ENCODE measurements around the gene GCK.
"Not testable (repeated sequence)": the region's sequence is repeated elsewhere in the genome, so short reads cannot be mapped to it uniquely, and the experiment has no call there.

Gene GCK

GRCh38 chr7:44187636-44188416 is 1.4 kb downstream of the GCK start:
- no peak for DNase-seq
- Mint-ChIP-seq H3K4me1 (no peaks in the 10 kb centered on the region), H3K4me3 (no peak overlapping the region), H3K27me3 (peaks cover 19% of the 10 kb centered on the region), H3K27ac (no peak overlapping the region), H3K36me3 (no peaks in the 10 kb centered on the region), H3K9me3 (peaks cover 4% of the 10 kb centered on the region)
- CTCF ChIA-PET = no interaction called here

- no peaks in the 10 kb centered on the region for H3K4me1 Mint-ChIP-seq
- CTCF ChIA-PET = no interaction called here
- DNase-seq = no peak
- no peak overlapping the region for H3K4me3 Mint-ChIP-seq
- no peaks in the 10 kb centered on the region for H3K36me3 Mint-ChIP-seq
- peaks cover 17% of the 10 kb centered on the region for H3K27me3 Mint-ChIP-seq
- no peak overlapping the region for H3K27ac Mint-ChIP-seq
- peaks cover 14% of the 10 kb centered on the region for H3K9me3 Mint-ChIP-seq
These were observed 2.5 kb downstream of the GCK start for GRCh38 chr7:44186736-44187135.

- peaks cover 17% of the 10 kb centered on the region for H3K27me3 Mint-ChIP-seq
- no peaks in the 10 kb centered on the region for H3K4me1 Mint-ChIP-seq
- H3K9me3 Mint-ChIP-seq = peaks cover 14% of the 10 kb centered on the region
- DNase-seq = no peak
- H3K27ac Mint-ChIP-seq = no peak overlapping the region
- CTCF ChIA-PET = no interaction called here
- no peak overlapping the region for H3K4me3 Mint-ChIP-seq
- no peaks in the 10 kb centered on the region for H3K36me3 Mint-ChIP-seq
These were observed 3.5 kb downstream of the GCK start for GRCh38 chr7:44185729-44186128.

GRCh38 chr7:44184873-44185446 is 4.3 kb downstream of the GCK start:
- no peak for DNase-seq
- H3K36me3 Mint-ChIP-seq = no peaks in the 10 kb centered on the region
- peaks cover 14% of the 10 kb centered on the region for H3K9me3 Mint-ChIP-seq
- H3K4me1 Mint-ChIP-seq = no peaks in the 10 kb centered on the region
- no peak overlapping the region for H3K4me3 Mint-ChIP-seq
- H3K27me3 Mint-ChIP-seq = peaks cover 17% of the 10 kb centered on the region
- no peak overlapping the region for H3K27ac Mint-ChIP-seq
- CTCF ChIA-PET = no interaction called here

GRCh38 chr7:44184206-44184872 is 4.9 kb downstream of the GCK start:
- no peak for DNase-seq
- Mint-ChIP-seq H3K27me3 (peaks cover 17% of the 10 kb centered on the region), H3K4me3 (no peak overlapping the region), H3K9me3 (peaks cover 14% of the 10 kb centered on the region), H3K4me1 (no peaks in the 10 kb centered on the region), H3K27ac (no peak overlapping the region), H3K36me3 (no peaks in the 10 kb centered on the region)
- CTCF ChIA-PET = no interaction called here

- Mint-ChIP-seq H3K36me3 (no peaks in the 10 kb centered on the region), H3K4me1 (no peaks in the 10 kb centered on the region), H3K9me3 (peaks cover 14% of the 10 kb centered on the region), H3K27ac (no peak overlapping the region), H3K4me3 (no peak overlapping the region), H3K27me3 (peaks cover 17% of the 10 kb centered on the region)
- DNase-seq = no peak
- CTCF ChIA-PET = interaction anchor here (0.6 kb wide), 1 partner anchor 1057 kb away, joined by 3 read pairs; no protein-coding TSS in a partner anchor
These were observed 5.9 kb downstream of the GCK start for GRCh38 chr7:44183386-44183785.

- peaks cover 19% of the 10 kb centered on the region for H3K27me3 Mint-ChIP-seq
- H3K4me1 Mint-ChIP-seq = no peaks in the 10 kb centered on the region
- H3K36me3 Mint-ChIP-seq = no peaks in the 10 kb centered on the region
- CTCF ChIA-PET = interaction anchor here (0.6 kb wide), 1 partner anchor 1057 kb away, joined by 3 read pairs; no protein-coding TSS in a partner anchor
- H3K27ac Mint-ChIP-seq = no peak overlapping the region
- H3K9me3 Mint-ChIP-seq = peaks cover 14% of the 10 kb centered on the region
- no peak overlapping the region for H3K4me3 Mint-ChIP-seq
- no peak for DNase-seq
These were observed 6.4 kb downstream of the GCK start for GRCh38 chr7:44182827-44183226.

- H3K4me1 Mint-ChIP-seq = no peaks in the 10 kb centered on the region
- no peak overlapping the region for H3K27ac Mint-ChIP-seq
- no peak overlapping the region for H3K4me3 Mint-ChIP-seq
- CTCF ChIA-PET = no interaction called here
- H3K9me3 Mint-ChIP-seq = peaks cover 14% of the 10 kb centered on the region
- H3K27me3 Mint-ChIP-seq = peaks cover 34% of the 10 kb centered on the region
- H3K36me3 Mint-ChIP-seq = no peaks in the 10 kb centered on the region
- no peak for DNase-seq
These were observed 8.6 kb downstream of the GCK start for GRCh38 chr7:44180631-44181030.

- Mint-ChIP-seq H3K9me3 (peaks cover 8% of the 10 kb centered on the region), H3K27me3 (peaks cover 44% of the 10 kb centered on the region), H3K36me3 (no peaks in the 10 kb centered on the region), H3K27ac (no peak overlapping the region), H3K4me3 (no peak overlapping the region), H3K4me1 (no peaks in the 10 kb centered on the region)
- DNase-seq = no peak
- CTCF ChIA-PET = no interaction called here
These were observed 11.6 kb downstream of the GCK start for GRCh38 chr7:44177570-44178131.

GRCh38 chr7:44176486-44176885 is 12.8 kb downstream of the GCK start:
- no peaks in the 10 kb centered on the region for H3K36me3 Mint-ChIP-seq
- no peak overlapping the region for H3K27ac Mint-ChIP-seq
- no peak overlapping the region for H3K4me3 Mint-ChIP-seq
- no peaks in the 10 kb centered on the region for H3K9me3 Mint-ChIP-seq
- H3K27me3 Mint-ChIP-seq = peaks cover 40% of the 10 kb centered on the region
- CTCF ChIA-PET = no interaction called here
- DNase-seq = no peak
- no peaks in the 10 kb centered on the region for H3K4me1 Mint-ChIP-seq

GRCh38 chr7:44175730-44176129 is 13.5 kb downstream of the GCK start:
- peaks cover 40% of the 10 kb centered on the region for H3K27me3 Mint-ChIP-seq
- no peak for DNase-seq
- no peaks in the 10 kb centered on the region for H3K4me1 Mint-ChIP-seq
- CTCF ChIA-PET = no interaction called here
- no peak overlapping the region for H3K4me3 Mint-ChIP-seq
- no peak overlapping the region for H3K27ac Mint-ChIP-seq
- no peaks in the 10 kb centered on the region for H3K9me3 Mint-ChIP-seq
- H3K36me3 Mint-ChIP-seq = no peaks in the 10 kb centered on the region

GRCh38 chr7:44174694-44174948 is 14.6 kb downstream of the GCK start:
- DNase-seq, H3K9me3 Mint-ChIP-seq, CTCF ChIA-PET, H3K4me1 Mint-ChIP-seq, H3K4me3 Mint-ChIP-seq, H3K36me3 Mint-ChIP-seq, H3K27ac Mint-ChIP-seq: not testable (repeated sequence)
- H3K27me3 Mint-ChIP-seq = peaks cover 40% of the 10 kb centered on the region

- CTCF ChIA-PET = no interaction called here
- Mint-ChIP-seq H3K4me3 (no peak overlapping the region), H3K27ac (no peak overlapping the region), H3K27me3 (peaks cover 40% of the 10 kb centered on the region), H3K36me3 (no peaks in the 10 kb centered on the region), H3K9me3 (no peaks in the 10 kb centered on the region), H3K4me1 (no peaks in the 10 kb centered on the region)
- DNase-seq = no peak
These were observed 15.1 kb downstream of the GCK start for GRCh38 chr7:44173911-44174693.

- Mint-ChIP-seq H3K4me3 (no peak overlapping the region), H3K9me3 (no peaks in the 10 kb centered on the region), H3K4me1 (peaks cover 4% of the 10 kb centered on the region), H3K27me3 (peaks cover 38% of the 10 kb centered on the region), H3K27ac (no peak overlapping the region), H3K36me3 (no peaks in the 10 kb centered on the region)
- CTCF ChIA-PET = no interaction called here
- DNase-seq = no peak
These were observed 16.3 kb downstream of the GCK start for GRCh38 chr7:44172803-44173424.

Measured in activated naive CD4-positive, alpha-beta T cell treated with anti-CD3 and anti-CD28 coated beads, Interleukin-2, amount 10 ng/mL, durations not matched to agents 7 days and 5 days (primary cell).